Mammary epithelial cell (primary cell): ENCODE data around the gene WNK1.

Source experiments
- EZH2 ChIP-seq: IDR thresholded peaks from 2 replicates; pipeline ENCODE4 v1.6.1; 2012; ENCODE audit warnings: low read length, inconsistent platforms, borderline replicate concordance
- TF ChIP-seq, protein P1 (sequence below), 2 donors: IDR thresholded peaks in 1 of 2; conservative IDR thresholded peaks in 1 of 2; 2 replicates each; pipeline ENCODE4 v1.5.1; 2011 to 2012; ENCODE audit warnings: inconsistent platforms in 2 of 2, low read length in 2 of 2, mild to moderate bottlenecking in 2 of 2, control low read depth in 1 of 2, low read depth in 1 of 2; ENCODE audit not compliant: insufficient read depth in 1 of 2; ENCODE audit errors: extremely low read depth in 1 of 2

- TF ChIP-seq, protein P1, sequence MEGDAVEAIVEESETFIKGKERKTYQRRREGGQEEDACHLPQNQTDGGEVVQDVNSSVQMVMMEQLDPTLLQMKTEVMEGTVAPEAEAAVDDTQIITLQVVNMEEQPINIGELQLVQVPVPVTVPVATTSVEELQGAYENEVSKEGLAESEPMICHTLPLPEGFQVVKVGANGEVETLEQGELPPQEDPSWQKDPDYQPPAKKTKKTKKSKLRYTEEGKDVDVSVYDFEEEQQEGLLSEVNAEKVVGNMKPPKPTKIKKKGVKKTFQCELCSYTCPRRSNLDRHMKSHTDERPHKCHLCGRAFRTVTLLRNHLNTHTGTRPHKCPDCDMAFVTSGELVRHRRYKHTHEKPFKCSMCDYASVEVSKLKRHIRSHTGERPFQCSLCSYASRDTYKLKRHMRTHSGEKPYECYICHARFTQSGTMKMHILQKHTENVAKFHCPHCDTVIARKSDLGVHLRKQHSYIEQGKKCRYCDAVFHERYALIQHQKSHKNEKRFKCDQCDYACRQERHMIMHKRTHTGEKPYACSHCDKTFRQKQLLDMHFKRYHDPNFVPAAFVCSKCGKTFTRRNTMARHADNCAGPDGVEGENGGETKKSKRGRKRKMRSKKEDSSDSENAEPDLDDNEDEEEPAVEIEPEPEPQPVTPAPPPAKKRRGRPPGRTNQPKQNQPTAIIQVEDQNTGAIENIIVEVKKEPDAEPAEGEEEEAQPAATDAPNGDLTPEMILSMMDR (conservative IDR thresholded peaks at IDR 0.05 in 1 of 2, IDR thresholded peaks at IDR 0.05 in 1 of 2; ENCODE audit: extremely low read depth in 1 of 2, insufficient read depth in 1 of 2, low read depth in 1 of 2, low read length in 2 of 2) = no peak
- TF ChIP-seq EZH2 = no peak
Measured at GRCh38 chr12:916240-916639, 163.9 kb downstream of the WNK1 start.
